A549 (cell line): ENCODE data around the gene CXCL14. TPM values are rescaled to one million over a fixed set of nuclear protein-coding genes. Genes with fewer than 3 reads are reported as not detected.

Experiments
- ATAC-seq, 2 experiments: fragments of 200-7000 bp in 1 of 2; fragments of >200 bp in 1 of 2; cut with Nextera tagmentation in 1 of 2; cut with Tn5 transposase in 1 of 2; 3 replicates each; pipeline versions ENCODE4 v1.8.0 to v1.9.1; 2018 to 2020; ENCODE audit warnings: mild to moderate bottlenecking in 1 of 2, moderate library complexity in 1 of 2
- CTCF ChIA-PET: fragments of 300-600 bp; sonication (Branson Sonifier 250); formaldehyde crosslinking; extraction: SDS; loops from one replicate; lab custom pipeline; 2021; ENCODE audit warnings: antibody characterized with exemption, inconsistent platforms; lab: Yijun Ruan, JAX
- POLR2A ChIA-PET: fragments of 350-600 bp; formaldehyde crosslinking; extraction: SDS; loops from one replicate; lab custom pipeline; 2021; ENCODE audit warnings: antibody characterized with exemption, inconsistent platforms; lab: Yijun Ruan, JAX
- DNase-seq, 2 experiments: peaks; one replicate each; pipeline versions ENCODE4 v3.0.0 to v3.0.0-alpha.2; 2011 to 2016; ENCODE audit warnings: low read depth in 1 of 2, low spot score in 1 of 2
- FAIRE-seq: peaks from 2 replicates; lab custom pipeline; 2011; peaks lifted over from hg19 to GRCh38; lab: Jason Lieb, UNC
- H3K27ac ChIP-seq, 2 experiments: fragments of >200 bp; sonication (Bioruptor Twin); formaldehyde crosslinking; 3 replicates each; pipeline ENCODE4 v1.5.1; 2016 to 2017
- H3K4me1 ChIP-seq: fragments of >200 bp; sonication (Bioruptor Twin); formaldehyde crosslinking; 3 replicates; pipeline ENCODE4 v1.6.1; 2016
- H3K4me2 ChIP-seq: fragments of >200 bp; sonication (Bioruptor Twin); formaldehyde crosslinking; 3 replicates; pipeline ENCODE4 v1.6.1; 2016
- H3K4me3 ChIP-seq: fragments of >200 bp; sonication (Bioruptor Twin); formaldehyde crosslinking; 3 replicates; pipeline ENCODE4 v1.5.1; 2016
- H3K9me3 ChIP-seq: fragments of >200 bp; sonication (Bioruptor Twin); formaldehyde crosslinking; 3 replicates; pipeline ENCODE4 v1.6.1; 2016
- ATOH8 ChIP-seq: fragments of 250-450 bp; sonication (Bioruptor Pico); IDR thresholded peaks from 2 replicates; pipeline ENCODE4 v1.5.0; 2020; ENCODE audit warnings: low read depth, mild to moderate bottlenecking, moderate library complexity
- CEBPB ChIP-seq, 2 experiments: fragments of >200 bp in 1 of 2; sonication (Bioruptor Twin) in 1 of 2; formaldehyde crosslinking in 1 of 2; IDR thresholded peaks; 2 replicates each; pipeline ENCODE4 v1.6.1; 2012 to 2016
- CHD2 ChIP-seq: fragments of 150-350 bp; IDR thresholded peaks from 2 replicates; pipeline ENCODE4 v1.6.1; 2014; ENCODE audit warnings: low read length; ENCODE audit not compliant: partially characterized antibody
- CHD4 ChIP-seq: fragments of 200-600 bp; sonication (generic); IDR thresholded peaks from 2 replicates; pipeline ENCODE4 v1.6.1; 2016; ENCODE audit warnings: antibody characterized with exemption, mild to moderate bottlenecking, borderline replicate concordance
- CTCF ChIP-seq: fragments of >200 bp; sonication (Bioruptor Twin); formaldehyde crosslinking; IDR thresholded peaks from 3 replicates; pipeline ENCODE4 v1.5.1; 2016
- EHF ChIP-seq: fragments of 250-450 bp; sonication (Bioruptor Pico); IDR thresholded peaks from 2 replicates; pipeline ENCODE4 v1.5.0; 2020; ENCODE audit warnings: mild to moderate bottlenecking
- EHMT2 ChIP-seq: fragments of 200-600 bp; sonication (generic); IDR thresholded peaks from 2 replicates; pipeline ENCODE4 v1.6.1; 2016; ENCODE audit warnings: antibody characterized with exemption, low read depth, mild to moderate bottlenecking, moderate library complexity
- EP300 ChIP-seq, 2 experiments: fragments of >200 bp; sonication (Bioruptor Twin); formaldehyde crosslinking; IDR thresholded peaks; 2 replicates in 1 of 2; 3 replicates in 1 of 2; pipeline ENCODE4 v1.6.1; 2016 to 2017
- FOSB ChIP-seq: fragments of 250-450 bp; sonication (Bioruptor Pico); IDR thresholded peaks from 2 replicates; pipeline ENCODE4 v1.5.0; 2020; ENCODE audit warnings: mild to moderate bottlenecking, moderate library complexity
- GATA3 ChIP-seq: IDR thresholded peaks from 2 replicates; pipeline ENCODE4 v1.6.1; 2012; ENCODE audit warnings: borderline replicate concordance
- HDAC2 ChIP-seq: fragments of 200-600 bp; sonication (generic); IDR thresholded peaks from 2 replicates; pipeline ENCODE4 v1.6.1; 2016
- HES2 ChIP-seq: fragments of >200 bp; sonication (Bioruptor Twin); formaldehyde crosslinking; IDR thresholded peaks from 2 replicates; pipeline ENCODE4 v1.6.1; 2016
- HEYL ChIP-seq: fragments of 250-450 bp; sonication (Bioruptor Pico); IDR thresholded peaks from 2 replicates; pipeline ENCODE4 v1.8.0; 2021; ENCODE audit warnings: mild to moderate bottlenecking, moderate library complexity
- HOXB13 ChIP-seq: fragments of 250-450 bp; sonication (Bioruptor Pico); IDR thresholded peaks from 2 replicates; pipeline ENCODE4 v1.5.0; 2020; ENCODE audit warnings: low read depth, mild to moderate bottlenecking, moderate library complexity
- JUN ChIP-seq, 2 experiments: fragments of >200 bp; sonication (Bioruptor Twin); formaldehyde crosslinking; IDR thresholded peaks; 2 replicates in 1 of 2; 3 replicates in 1 of 2; pipeline ENCODE4 v1.6.1; 2016 to 2017
- JUNB ChIP-seq: fragments of >200 bp; sonication (Bioruptor Twin); formaldehyde crosslinking; IDR thresholded peaks from 2 replicates; pipeline ENCODE4 v1.6.1; 2016
- KDM1A ChIP-seq: fragments of 200-600 bp; sonication (generic); IDR thresholded peaks from 2 replicates; pipeline ENCODE4 v1.6.1; 2016; ENCODE audit warnings: low read depth, mild to moderate bottlenecking
- MAFK ChIP-seq: fragments of 450-650 bp; IDR thresholded peaks from 2 replicates; pipeline ENCODE4 v1.6.1; 2014; ENCODE audit not compliant: partially characterized antibody
- MYC ChIP-seq: IDR thresholded peaks from 2 replicates; pipeline ENCODE4 v1.6.1; 2012; ENCODE audit warnings: mild to moderate bottlenecking, inconsistent platforms, low read length, improper control_type of control experiment, borderline replicate concordance
- NPAS2 ChIP-seq: fragments of 250-450 bp; sonication (Bioruptor Pico); IDR thresholded peaks from 2 replicates; pipeline ENCODE4 v1.8.0; 2022; ENCODE audit warnings: mild to moderate bottlenecking, moderate library complexity, borderline replicate concordance
- POLR2AphosphoS2 ChIP-seq: conservative IDR thresholded peaks from 2 replicates; pipeline ENCODE4 v1.6.1; 2012; ENCODE audit warnings: low read length, improper control_type of control experiment, inconsistent platforms
- RAD21 ChIP-seq, 2 experiments: fragments of >200 bp in 1 of 2; sonication (Bioruptor Twin) in 1 of 2; formaldehyde crosslinking in 1 of 2; IDR thresholded peaks in 1 of 2; conservative IDR thresholded peaks in 1 of 2; 2 replicates in 1 of 2; 3 replicates in 1 of 2; pipeline ENCODE4 v1.6.1; 2012 to 2018; ENCODE audit warnings: inconsistent platforms in 1 of 2
- RNF2 ChIP-seq: fragments of 200-600 bp; sonication (generic); IDR thresholded peaks from 2 replicates; pipeline ENCODE4 v1.6.1; 2016; ENCODE audit warnings: low read depth, mild to moderate bottlenecking, antibody characterized with exemption, moderate library complexity, borderline replicate concordance
- SMC3 ChIP-seq: fragments of >200 bp; sonication (Bioruptor Twin); formaldehyde crosslinking; IDR thresholded peaks from 3 replicates; pipeline ENCODE4 v1.6.1; 2018; ENCODE audit warnings: inconsistent platforms
- SREBF2 ChIP-seq: fragments of 450-650 bp; IDR thresholded peaks from 2 replicates; pipeline ENCODE4 v1.6.1; 2014; ENCODE audit warnings: mild to moderate bottlenecking, moderate library complexity
- TFCP2L1 ChIP-seq: fragments of 250-450 bp; sonication (Bioruptor Pico); IDR thresholded peaks from 2 replicates; pipeline ENCODE4 v1.5.0; 2021; ENCODE audit warnings: mild to moderate bottlenecking
- WGBS: methylation state at CpG from one replicate; pipeline ENCODE4 v1.1.6; 2017; ENCODE audit errors: missing lambda C conversion rate; 5-methylcytosine and 5-hydroxymethylcytosine counted together
- polyA plus RNA-seq, 4 experiments: library from polyadenylated mRNA; depleted of rRNA in 3 of 4; stranded (reverse); fragments of >200 nt; fragmentation: RNase III in 1 of 4; extraction: RNeasy Plus Mini Kit Qiagen cat#74134 plus additional on column Dnase treatment in 1 of 4; gene quantifications; 2 replicates in 3 of 4; 3 replicates in 1 of 4; pipeline ENCODE4 v1.2.3, GENCODE V29; 2011 to 2017
- TF ChIP-seq, protein P1 (sequence below): fragments of >200 bp; sonication (Bioruptor Twin); formaldehyde crosslinking; IDR thresholded peaks from 3 replicates; pipeline ENCODE4 v1.6.1; 2016
- TF ChIP-seq, protein P2 (sequence below): IDR thresholded peaks from 2 replicates; pipeline ENCODE4 v1.6.1; 2012

The CXCL14 gene
- polyA plus RNA-seq, 2 of the 4 experiments (the other 2 are of a cell fraction), result 0.12 TPM; not detected in 1

DNA sequence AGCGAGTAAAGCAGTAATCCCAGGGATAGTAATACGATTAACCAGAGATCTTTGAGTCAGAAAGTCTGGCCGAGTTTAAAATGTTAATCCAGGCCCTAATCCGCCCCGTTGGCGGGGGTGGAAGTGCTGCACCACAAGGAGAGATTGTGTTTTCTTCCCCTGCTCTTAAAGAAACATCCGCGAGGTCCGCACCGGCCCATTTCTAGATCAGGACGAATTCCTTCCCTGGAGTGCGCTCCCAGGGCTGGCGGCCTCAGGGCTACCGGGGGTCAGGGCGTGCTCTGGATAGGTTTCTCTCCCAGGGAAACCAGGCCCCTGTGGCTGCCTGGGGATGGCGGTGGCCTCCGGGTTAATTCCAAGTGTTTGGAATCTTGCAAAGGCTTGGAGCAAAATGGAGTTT, 33.7 kb downstream of the CXCL14 start:
- Histone ChIP-seq H3K4me2 (no peak overlapping the region), H3K4me3 (no peak overlapping the region), H3K9me3 (no peaks in the 10 kb centered on the region), H3K4me1 (no peaks in the 10 kb centered on the region), H3K27ac (no peak overlapping the region)
- DNase-seq, result no peak
- TF ChIP-seq KDM1A (no peak), HES2 (no peak), FOSB (CRISPR knock-in tag) (no peak), SMC3 (no peak), TFCP2L1 (CRISPR knock-in tag) (no peak), HEYL (no peak), NPAS2 (no peak), ATOH8 (no peak), SREBF2 (no peak), EHMT2 (no peak), MAFK (no peak), CTCF (no peak), RNF2 (no peak)
- TF ChIP-seq, protein P1, sequence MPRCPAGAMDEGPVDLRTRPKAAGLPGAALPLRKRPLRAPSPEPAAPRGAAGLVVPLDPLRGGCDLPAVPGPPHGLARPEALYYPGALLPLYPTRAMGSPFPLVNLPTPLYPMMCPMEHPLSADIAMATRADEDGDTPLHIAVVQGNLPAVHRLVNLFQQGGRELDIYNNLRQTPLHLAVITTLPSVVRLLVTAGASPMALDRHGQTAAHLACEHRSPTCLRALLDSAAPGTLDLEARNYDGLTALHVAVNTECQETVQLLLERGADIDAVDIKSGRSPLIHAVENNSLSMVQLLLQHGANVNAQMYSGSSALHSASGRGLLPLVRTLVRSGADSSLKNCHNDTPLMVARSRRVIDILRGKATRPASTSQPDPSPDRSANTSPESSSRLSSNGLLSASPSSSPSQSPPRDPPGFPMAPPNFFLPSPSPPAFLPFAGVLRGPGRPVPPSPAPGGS, result no peak
- TF ChIP-seq, protein P2, sequence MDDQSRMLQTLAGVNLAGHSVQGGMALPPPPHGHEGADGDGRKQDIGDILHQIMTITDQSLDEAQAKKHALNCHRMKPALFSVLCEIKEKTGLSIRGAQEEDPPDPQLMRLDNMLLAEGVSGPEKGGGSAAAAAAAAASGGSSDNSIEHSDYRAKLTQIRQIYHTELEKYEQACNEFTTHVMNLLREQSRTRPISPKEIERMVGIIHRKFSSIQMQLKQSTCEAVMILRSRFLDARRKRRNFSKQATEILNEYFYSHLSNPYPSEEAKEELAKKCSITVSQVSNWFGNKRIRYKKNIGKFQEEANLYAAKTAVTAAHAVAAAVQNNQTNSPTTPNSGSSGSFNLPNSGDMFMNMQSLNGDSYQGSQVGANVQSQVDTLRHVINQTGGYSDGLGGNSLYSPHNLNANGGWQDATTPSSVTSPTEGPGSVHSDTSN, result no peak
- no peak for ATAC-seq
- WGBS, result 74% methylated on average over 17 of the region's 17 CpGs
- ChIA-PET CTCF (interaction anchor here (34.8 kb wide), 1 partner anchor 83 kb away, joined by 1932 read pairs; the partner anchor contains the start of genes DCANP1 and TIFAB), POLR2A (no interaction called here)
- no peak for FAIRE-seq

GRCh38 chr5:135543485-135544304, 35.1 kb downstream of the CXCL14 start:
- DNase-seq, result no peak
- WGBS, result 39% methylated on average over 35 of the region's 77 CpGs
- FAIRE-seq, result no peak
- peak in 1 of 2 experiments; percentile 35; a peak in 3 of 6 replicates for ATAC-seq
- Histone ChIP-seq H3K4me2 (peak overlapping the region; percentile 88), H3K9me3 (no peaks in the 10 kb centered on the region), H3K4me3 (peak overlapping the region; percentile 42), H3K4me1 (no peaks in the 10 kb centered on the region), H3K27ac (peak overlapping the region in 1 of 2 experiments; percentile 74; a peak in 3 of 6 replicates)
- ChIA-PET POLR2A (no interaction called here), CTCF (interaction anchor here (1.2 to 34.8 kb wide), 4 partner anchors 9 to 81 kb away, joined by 3 to 1932 read pairs (median 12); partner anchors contain the start of genes DCANP1 and TIFAB)
- TF ChIP-seq EHF (CRISPR knock-in tag), result no peak
- TF ChIP-seq TFCP2L1 (CRISPR knock-in tag), result no peak
- TF ChIP-seq CTCF, result no peak
- TF ChIP-seq CHD4, result no peak
- no peak for TF ChIP-seq POLR2AphosphoS2
- TF ChIP-seq JUNB, result no peak
- no peak for TF ChIP-seq HDAC2
- no peak for TF ChIP-seq HOXB13
- TF ChIP-seq CHD2, result no peak
- TF ChIP-seq CEBPB (IDR thresholded peaks at IDR 0.05), result no peak
- no peak for TF ChIP-seq GATA3
- TF ChIP-seq JUN (IDR thresholded peaks at IDR 0.05), result no peak
- TF ChIP-seq, protein P1, result no peak
- TF ChIP-seq EP300 (IDR thresholded peaks at IDR 0.05), result no peak
- TF ChIP-seq RAD21 (conservative IDR thresholded peaks at IDR 0.05 in 1 of 2, IDR thresholded peaks at IDR 0.05 in 1 of 2), result no peak
- TF ChIP-seq EHMT2, result no peak
- TF ChIP-seq FOSB (CRISPR knock-in tag), result no peak
- TF ChIP-seq MYC, result no peak
